HepG2 (cell line): ENCODE data around the gene TMC8. TPM values are rescaled to one million over a fixed set of nuclear protein-coding genes. Genes with fewer than 3 reads are reported as not detected.

ENCODE experiments used
- AHR ChIP-seq: IDR thresholded peaks from 2 replicates; pipeline ENCODE4 v1.6.1; 2018; ENCODE audit warnings: missing genetic modification reagents, missing compliant biosample characterization
- AKAP8 ChIP-seq: sonication (generic); formaldehyde crosslinking; IDR thresholded peaks from 2 replicates; pipeline ENCODE4 v1.5.1; 2020; ENCODE audit warnings: mild to moderate bottlenecking, missing genetic modification reagents
- ARNT2 ChIP-seq: sonication (generic); formaldehyde crosslinking; IDR thresholded peaks from 2 replicates; pipeline ENCODE4 v1.8.0; 2022; ENCODE audit warnings: mild to moderate bottlenecking, low read depth, missing genetic modification reagents, moderate library complexity
- DBP ChIP-seq: sonication (generic); formaldehyde crosslinking; IDR thresholded peaks from 2 replicates; pipeline ENCODE4 v1.4.0; 2020; ENCODE audit warnings: missing genetic modification reagents; ENCODE audit errors: not compliant biosample characterization
- HBP1 ChIP-seq: IDR thresholded peaks from 2 replicates; pipeline ENCODE4 v1.6.1; 2016; ENCODE audit warnings: low read depth, control low read depth
- HNF1B ChIP-seq: sonication (generic); formaldehyde crosslinking; IDR thresholded peaks from 2 replicates; pipeline ENCODE4 v1.5.1; 2020; ENCODE audit warnings: mild to moderate bottlenecking, moderate library complexity, missing genetic modification reagents
- JARID2 ChIP-seq: sonication (generic); formaldehyde crosslinking; IDR thresholded peaks from 2 replicates; pipeline ENCODE4 v1.8.1; 2023; ENCODE audit warnings: missing genetic modification reagents, inconsistent platforms; ENCODE audit not compliant: insufficient replicate concordance
- MEIS1 ChIP-seq: sonication (generic); formaldehyde crosslinking; IDR thresholded peaks from 2 replicates; pipeline ENCODE4 v1.9.0; 2021; ENCODE audit warnings: mild to moderate bottlenecking, missing genetic modification reagents, moderate library complexity, borderline replicate concordance
- PAX8 ChIP-seq: sonication (generic); formaldehyde crosslinking; IDR thresholded peaks from 2 replicates; pipeline ENCODE4 v1.8.0; 2022; ENCODE audit warnings: mild to moderate bottlenecking, missing genetic modification reagents, borderline replicate concordance
- PHF21A ChIP-seq: sonication (generic); formaldehyde crosslinking; IDR thresholded peaks from 2 replicates; pipeline ENCODE4 v1.5.0; 2020; ENCODE audit warnings: mild to moderate bottlenecking, missing genetic modification reagents
- SAP130 ChIP-seq: IDR thresholded peaks from 2 replicates; pipeline ENCODE4 v1.6.1; 2016; ENCODE audit warnings: low read depth
- SOX13 ChIP-seq, 3 experiments: fragments of 450-650 bp in 1 of 3; sonication (generic) in 1 of 3; formaldehyde crosslinking in 1 of 3; IDR thresholded peaks in 2 of 3; conservative IDR thresholded peaks in 1 of 3; 2 replicates each; pipeline versions ENCODE4 v1.5.0 to v1.6.1; 2016 to 2020; ENCODE audit warnings: antibody characterized with exemption in 1 of 3, mild to moderate bottlenecking in 1 of 3, missing compliant biosample characterization in 1 of 3, missing genetic modification reagents in 1 of 3, moderate library complexity in 1 of 3
- U2AF2 ChIP-seq: fragments of 200-400 bp; formaldehyde crosslinking; IDR thresholded peaks from 2 replicates; pipeline ENCODE4 v1.6.1; 2017; ENCODE audit warnings: low read depth, mild to moderate bottlenecking, low read length
- ZBTB3 ChIP-seq: sonication (generic); formaldehyde crosslinking; IDR thresholded peaks from 2 replicates; pipeline ENCODE4 v1.4.0; 2020; ENCODE audit warnings: low read depth, mild to moderate bottlenecking, moderate library complexity, missing genetic modification reagents, borderline replicate concordance
- ZFP41 ChIP-seq: sonication (generic); formaldehyde crosslinking; IDR thresholded peaks from 2 replicates; pipeline ENCODE4 v1.4.0; 2020; ENCODE audit warnings: mild to moderate bottlenecking, missing genetic modification reagents, borderline replicate concordance
- ZNF180 ChIP-seq: sonication (generic); formaldehyde crosslinking; IDR thresholded peaks from 2 replicates; pipeline ENCODE4 v1.4.0; 2020; ENCODE audit warnings: low read depth, missing genetic modification reagents, borderline replicate concordance
- ZNF33B ChIP-seq: sonication (generic); formaldehyde crosslinking; IDR thresholded peaks from 2 replicates; pipeline ENCODE4 v1.5.1; 2020; ENCODE audit warnings: mild to moderate bottlenecking, missing genetic modification reagents
- ZNF660 ChIP-seq: sonication (generic); formaldehyde crosslinking; IDR thresholded peaks from 2 replicates; pipeline ENCODE4 v1.5.1; 2020; ENCODE audit warnings: mild to moderate bottlenecking, low read depth, missing genetic modification reagents, borderline replicate concordance
- ZNF691 ChIP-seq: sonication (generic); formaldehyde crosslinking; IDR thresholded peaks from 2 replicates; pipeline ENCODE4 v1.4.0; 2020; ENCODE audit warnings: missing genetic modification reagents, low read depth, mild to moderate bottlenecking, borderline replicate concordance
- ZNF772 ChIP-seq: sonication (generic); formaldehyde crosslinking; IDR thresholded peaks from 2 replicates; pipeline ENCODE4 v1.5.0; 2020; ENCODE audit warnings: mild to moderate bottlenecking, missing genetic modification reagents
- polyA plus RNA-seq, 8 experiments: library from polyadenylated mRNA; depleted of rRNA in 3 of 8; stranded (reverse) in 7 of 8; unstranded in 1 of 8; fragments of >200 nt; fragmentation: Illumina TruSeq in 4 of 8; extraction: Trizol in 4 of 8; gene quantifications; 2 replicates each; pipeline versions ENCODE4 v1.2.1 to v1.2.3, GENCODE V29; 2011 to 2016; ENCODE audit warnings: low read depth in 4 of 8, missing spikeins in 1 of 8, mixed read lengths in 1 of 8; ENCODE audit not compliant: insufficient read depth in 1 of 8
- total RNA-seq, 5 experiments: library from RNA; depleted of rRNA; stranded (reverse); fragments of >200 nt; fragmentation: Illumina TruSeq; extraction: Trizol; gene quantifications; 2 replicates each; pipeline ENCODE4 v1.2.3, GENCODE V29; 2016; ENCODE audit warnings: low read depth in 1 of 5

Gene TMC8
- total and polyA plus RNA-seq, 2 of the 13 experiments (the other 11 are each of a cell fraction or from before 2014, with no cell fraction given) = 0.53 to 7.8 TPM

- TF ChIP-seq ZNF691 (CRISPR knock-in tag) = peak; percentile 78; the same call in 1 of the 2 replicates
- TF ChIP-seq AHR = no peak
- TF ChIP-seq ZNF660 = no peak
- TF ChIP-seq ARNT2 (CRISPR knock-in tag) = 0 out of 2 replicates have a peak, but pooled peaks have one; percentile 2
- no peak for TF ChIP-seq PAX8 (CRISPR knock-in tag)
- TF ChIP-seq ZNF33B (CRISPR knock-in tag) = 0 out of 2 replicates have a peak, but pooled peaks have one; percentile 17
- TF ChIP-seq ZFP41 = no peak
- peak; percentile 24; the same call in 1 of the 2 replicates for TF ChIP-seq HNF1B
- no peak for TF ChIP-seq ZBTB3 (CRISPR knock-in tag)
- peak; percentile 36; the same call in 1 of the 2 replicates for TF ChIP-seq MEIS1
- TF ChIP-seq SOX13 (IDR thresholded peaks at IDR 0.05) = no peak
- TF ChIP-seq SOX13 (CRISPR knock-in tag; conservative IDR thresholded peaks at IDR 0.05 in 1 of 2, IDR thresholded peaks at IDR 0.05 in 1 of 2) = 0 out of 4 replicates have a peak, but pooled peaks of 1 of the 2 experiments have one; percentile 4
- no peak for TF ChIP-seq DBP
- TF ChIP-seq HBP1 (CRISPR knock-in tag) = no peak
- TF ChIP-seq ZNF180 (CRISPR knock-in tag) = no peak
- TF ChIP-seq U2AF2 = no peak
- peak; percentile 43; the same call in 1 of the 2 replicates for TF ChIP-seq SAP130 (CRISPR knock-in tag)
- peak; percentile 57; the same call in 1 of the 2 replicates for TF ChIP-seq AKAP8 (CRISPR knock-in tag)
- peak; percentile 53 for TF ChIP-seq PHF21A (CRISPR knock-in tag)
- no peak for TF ChIP-seq JARID2 (CRISPR knock-in tag)
- no peak for TF ChIP-seq ZNF772 (CRISPR knock-in tag)
Observed at GRCh38 chr17:78117027-78117981, 13.3 kb upstream of the TMC8 start (continued).
